GM12891 (cell line): ENCODE measurements around the gene PSMB2.

ENCODE experiments used
- PAX5 ChIP-seq: IDR thresholded peaks from 2 replicates; pipeline ENCODE4 v1.6.1; 2011; ENCODE audit warnings: low read length, moderate library complexity, mild to moderate bottlenecking; ENCODE audit not compliant: insufficient read depth, severe bottlenecking
- POLR2A ChIP-seq: IDR thresholded peaks from 2 replicates; pipeline ENCODE4 v1.6.1; 2011; ENCODE audit warnings: low read depth, low read length, control low read depth
- POLR2AphosphoS5 ChIP-seq: IDR thresholded peaks from 2 replicates; pipeline ENCODE4 v1.6.1; 2011; ENCODE audit warnings: low read depth, low read length, control low read depth
- POU2F2 ChIP-seq: IDR thresholded peaks from 2 replicates; pipeline ENCODE4 v1.6.1; 2011; ENCODE audit warnings: low read depth, mild to moderate bottlenecking, control low read depth, low read length, moderate library complexity
- SPI1 ChIP-seq: IDR thresholded peaks from 2 replicates; pipeline ENCODE4 v1.6.1; 2011; ENCODE audit warnings: low read depth, low read length, control low read depth
- TAF1 ChIP-seq: IDR thresholded peaks from 2 replicates; pipeline ENCODE4 v1.6.1; 2011; ENCODE audit warnings: low read depth, low read length, control low read depth

DNA sequence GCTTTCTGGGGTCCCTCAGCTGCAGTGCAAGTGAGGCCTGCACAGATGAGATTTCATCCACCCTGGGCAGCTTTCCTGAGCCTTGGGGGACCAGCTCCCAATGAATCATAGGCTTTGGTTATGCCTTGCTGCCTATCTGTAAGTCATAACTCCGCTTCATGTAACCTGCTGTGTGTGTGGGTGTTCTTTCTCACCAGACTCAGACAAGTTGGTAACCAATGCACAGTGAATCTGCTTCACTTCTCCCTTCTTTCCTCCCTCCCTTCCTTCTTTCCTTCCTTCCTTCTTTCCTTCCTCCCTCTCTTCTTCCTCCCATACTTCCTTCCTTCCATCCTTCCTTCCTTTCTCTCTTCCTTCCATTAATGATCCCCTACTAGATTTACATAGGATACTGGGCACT is 34.4 kb upstream of the PSMB2 start:
- TF ChIP-seq TAF1: no peak
- no peak for TF ChIP-seq POLR2A
- no peak for TF ChIP-seq POLR2AphosphoS5
- TF ChIP-seq PAX5: no peak
- no peak for TF ChIP-seq SPI1
- TF ChIP-seq POU2F2: no peak
